Neutrophil (primary cell): ENCODE measurements around the gene ARID5A.

ENCODE experiments used
- H3K27ac ChIP-seq: fragments of 200-600 bp; sonication (generic); 2 replicates; pipeline ENCODE4 v1.5.1; 2016; ENCODE audit warnings: mild to moderate bottlenecking, moderate library complexity
- H3K27me3 ChIP-seq: fragments of 200-600 bp; sonication (generic); 2 replicates; pipeline ENCODE4 v1.6.0; 2016; ENCODE audit warnings: mild to moderate bottlenecking
- H3K36me3 ChIP-seq: fragments of 200-600 bp; sonication (generic); 2 replicates; pipeline ENCODE4 v1.5.1; 2017
- H3K4me1 ChIP-seq, 2 experiments: fragments of 200-600 bp in 1 of 2; sonication (generic) in 1 of 2; 1 replicate in 1 of 2; 2 replicates in 1 of 2; pipeline versions ENCODE4 v1.5.1 to v1.6.1; 2013 to 2016; ENCODE audit warnings: low read depth in 1 of 2, low read length in 1 of 2, mild to moderate bottlenecking in 1 of 2, moderate library complexity in 1 of 2; ENCODE audit not compliant: control insufficient read depth in 1 of 2, insufficient read depth in 1 of 2
- H3K4me3 ChIP-seq, 2 experiments: fragments of 200-600 bp in 1 of 2; sonication (generic) in 1 of 2; 1 replicate in 1 of 2; 2 replicates in 1 of 2; pipeline ENCODE4 v1.5.1; 2013 to 2016; ENCODE audit warnings: low read depth in 1 of 2, low read length in 1 of 2, mild to moderate bottlenecking in 1 of 2, moderate library complexity in 1 of 2
- H3K9me3 ChIP-seq: fragments of 200-600 bp; sonication (generic); 2 replicates; pipeline ENCODE4 v1.5.1; 2016
- CTCF ChIP-seq: fragments of 200-600 bp; sonication (generic); IDR thresholded peaks from 2 replicates; pipeline ENCODE4 v1.5.1; 2016; ENCODE audit warnings: antibody characterized with exemption

ARID5A gene

DNA sequence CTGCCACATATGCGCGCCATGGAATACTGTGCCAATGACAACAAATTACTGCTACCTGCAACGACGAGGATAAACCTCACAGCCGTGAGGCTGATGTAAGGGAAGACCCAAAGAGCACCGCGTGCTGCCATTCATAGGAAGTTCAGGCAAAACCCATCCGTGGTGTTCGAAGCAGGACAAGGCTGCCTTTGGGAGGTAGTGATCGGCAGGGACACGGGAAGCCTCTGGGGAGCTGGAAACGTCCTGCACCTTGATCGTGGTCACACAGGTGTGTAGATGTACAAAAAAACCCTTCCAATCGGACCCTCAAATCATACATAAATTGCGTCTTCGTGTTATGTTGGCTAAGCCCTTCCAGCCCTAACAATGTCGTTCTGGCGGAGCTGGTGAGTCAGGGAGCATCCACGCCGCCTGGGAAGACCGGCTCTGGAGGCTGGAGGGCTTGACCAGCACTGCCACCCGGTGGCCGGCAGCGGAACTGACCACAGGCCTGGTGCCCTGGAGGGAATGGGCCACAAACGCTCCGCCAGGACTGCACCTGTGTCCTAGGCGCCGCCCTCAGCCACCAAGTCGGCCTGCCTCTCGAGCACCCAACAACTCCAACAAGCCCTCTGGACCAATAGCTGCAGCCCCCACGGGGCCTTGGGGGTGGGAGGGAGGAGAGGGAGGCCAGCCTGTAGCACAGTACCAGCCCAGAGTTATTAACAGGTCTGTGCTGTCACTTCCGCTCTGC lies 27.3 kb upstream of the ARID5A start:
- H3K36me3 ChIP-seq, result no peaks in the 10 kb centered on the region
- H3K27ac ChIP-seq, result no peak overlapping the region
- TF ChIP-seq CTCF, result peak; percentile 94
- H3K4me3 ChIP-seq, result no peak overlapping the region
- peaks cover 5 to 16% of the 10 kb centered on the region in 2 experiments for H3K4me1 ChIP-seq
- peaks cover 19% of the 10 kb centered on the region for H3K27me3 ChIP-seq
- no peaks in the 10 kb centered on the region for H3K9me3 ChIP-seq

GRCh38 chr2:96509847-96510230 lies 26.7 kb upstream of the ARID5A start:
- Histone ChIP-seq H3K36me3 (no peaks in the 10 kb centered on the region), H3K4me3 (no peak overlapping the region), H3K4me1 (peaks cover 5 to 16% of the 10 kb centered on the region in 2 experiments), H3K27me3 (peaks cover 19% of the 10 kb centered on the region), H3K27ac (no peak overlapping the region), H3K9me3 (no peaks in the 10 kb centered on the region)
- TF ChIP-seq CTCF, result no peak

- TF ChIP-seq CTCF, result no peak
- H3K4me3 ChIP-seq, result no peak overlapping the region
- no peaks in the 10 kb centered on the region for H3K36me3 ChIP-seq
- H3K27ac ChIP-seq, result no peak overlapping the region
- no peaks in the 10 kb centered on the region for H3K9me3 ChIP-seq
- peaks cover 19% of the 10 kb centered on the region for H3K27me3 ChIP-seq
- H3K4me1 ChIP-seq, result peaks cover 5 to 16% of the 10 kb centered on the region in 2 experiments
Measured at GRCh38 chr2:96510931-96511595, 25.5 kb upstream of the ARID5A start.

DNA sequence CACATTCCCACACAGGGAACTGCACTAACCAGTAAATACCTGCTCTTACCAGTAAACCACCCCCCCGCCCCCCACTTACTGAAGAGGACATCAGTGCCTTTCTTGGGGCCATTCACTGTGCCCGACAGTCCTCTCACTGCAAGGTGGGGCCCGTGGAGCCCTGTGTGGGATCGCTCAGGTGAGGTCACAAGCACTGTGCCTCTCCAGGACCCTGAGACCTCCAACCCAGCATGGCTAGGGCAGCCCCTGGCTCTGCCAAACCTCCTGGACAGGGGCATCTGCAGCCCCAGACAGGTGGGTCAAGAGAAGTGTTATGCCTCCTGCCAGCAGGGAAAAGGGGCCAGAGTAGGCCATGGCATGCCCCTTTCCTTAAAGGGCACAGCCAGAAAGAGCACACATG lies 24.7 kb upstream of the ARID5A start:
- TF ChIP-seq CTCF, result no peak
- Histone ChIP-seq H3K9me3 (no peaks in the 10 kb centered on the region), H3K27me3 (peaks cover 19% of the 10 kb centered on the region)

GRCh38 chr2:96512341-96512740 lies 24.2 kb upstream of the ARID5A start:
- H3K9me3 ChIP-seq, result no peaks in the 10 kb centered on the region
- H3K36me3 ChIP-seq, result no peaks in the 10 kb centered on the region
- peaks cover 19% of the 10 kb centered on the region for H3K27me3 ChIP-seq
- H3K27ac ChIP-seq, result no peak overlapping the region
- H3K4me1 ChIP-seq, result peaks cover 5 to 16% of the 10 kb centered on the region in 2 experiments
- H3K4me3 ChIP-seq, result no peak overlapping the region
- no peak for TF ChIP-seq CTCF

More for the DNA sequence above, 24.7 kb upstream of the ARID5A start:
- no peak overlapping the region for H3K4me3 ChIP-seq
- no peak overlapping the region for H3K27ac ChIP-seq
- H3K36me3 ChIP-seq, result no peaks in the 10 kb centered on the region
- H3K4me1 ChIP-seq, result peaks cover 5 to 16% of the 10 kb centered on the region in 2 experiments
